ENCODE results near the gene TTC8. TPM values are rescaled to one million over a fixed set of nuclear protein-coding genes. Genes with fewer than 3 reads are reported as not detected.

The TTC8 gene
- total RNA-seq, 1 donor = 32.8 TPM

DNA sequence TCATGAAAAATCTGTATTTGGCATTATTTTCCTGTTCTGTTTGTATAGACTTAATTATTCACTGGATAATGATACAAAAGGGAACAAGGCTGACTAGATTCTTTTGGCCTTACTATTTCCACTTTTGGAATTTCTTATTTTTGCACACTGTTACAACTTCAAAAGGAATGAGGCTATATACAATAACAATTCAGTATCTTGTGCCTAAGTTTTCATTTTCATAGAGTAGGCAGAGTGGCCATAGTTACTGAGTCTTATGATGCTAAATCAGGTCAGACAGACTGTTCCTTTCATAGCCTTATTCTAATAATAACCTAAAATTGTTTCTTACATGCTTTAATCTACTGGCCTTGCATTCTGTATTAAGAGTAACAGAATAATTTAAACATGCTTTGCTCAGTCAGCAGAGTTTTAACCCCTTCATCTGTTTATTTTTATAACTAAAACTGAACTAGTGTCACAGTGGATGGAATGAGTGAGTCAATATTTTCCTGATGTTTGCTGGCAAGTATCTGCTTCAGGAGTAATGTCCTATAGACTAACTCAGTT is 10.5 kb downstream of the TTC8 start:
- H3K4me3 ChIP-seq (ENCODE audit: low read depth, low read length) = no peak overlapping the region

DNA sequence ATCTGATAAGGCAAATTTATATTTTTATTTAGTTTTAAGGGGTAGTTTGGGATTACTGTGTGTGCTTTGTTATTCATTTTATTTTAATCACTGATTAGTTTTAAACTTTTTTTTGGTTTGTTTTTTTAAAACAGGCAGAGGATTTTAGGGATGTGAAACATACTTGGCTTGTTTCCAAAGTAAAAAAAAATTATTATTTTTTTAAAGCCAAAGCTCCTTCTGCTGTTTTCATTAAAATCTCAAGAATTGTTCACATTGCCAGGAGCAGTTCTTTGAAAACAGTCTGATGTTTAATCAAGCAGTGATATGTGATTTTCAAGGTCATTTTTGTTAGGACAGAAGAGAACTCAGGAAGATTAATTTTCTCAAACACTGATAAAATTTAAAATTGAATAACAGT is 11.2 kb downstream of the TTC8 start:
- no peak overlapping the region for H3K4me3 ChIP-seq (ENCODE audit: low read depth, low read length)
- TF ChIP-seq, protein P1, sequence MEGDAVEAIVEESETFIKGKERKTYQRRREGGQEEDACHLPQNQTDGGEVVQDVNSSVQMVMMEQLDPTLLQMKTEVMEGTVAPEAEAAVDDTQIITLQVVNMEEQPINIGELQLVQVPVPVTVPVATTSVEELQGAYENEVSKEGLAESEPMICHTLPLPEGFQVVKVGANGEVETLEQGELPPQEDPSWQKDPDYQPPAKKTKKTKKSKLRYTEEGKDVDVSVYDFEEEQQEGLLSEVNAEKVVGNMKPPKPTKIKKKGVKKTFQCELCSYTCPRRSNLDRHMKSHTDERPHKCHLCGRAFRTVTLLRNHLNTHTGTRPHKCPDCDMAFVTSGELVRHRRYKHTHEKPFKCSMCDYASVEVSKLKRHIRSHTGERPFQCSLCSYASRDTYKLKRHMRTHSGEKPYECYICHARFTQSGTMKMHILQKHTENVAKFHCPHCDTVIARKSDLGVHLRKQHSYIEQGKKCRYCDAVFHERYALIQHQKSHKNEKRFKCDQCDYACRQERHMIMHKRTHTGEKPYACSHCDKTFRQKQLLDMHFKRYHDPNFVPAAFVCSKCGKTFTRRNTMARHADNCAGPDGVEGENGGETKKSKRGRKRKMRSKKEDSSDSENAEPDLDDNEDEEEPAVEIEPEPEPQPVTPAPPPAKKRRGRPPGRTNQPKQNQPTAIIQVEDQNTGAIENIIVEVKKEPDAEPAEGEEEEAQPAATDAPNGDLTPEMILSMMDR (IDR thresholded peaks at IDR 0.05; ENCODE audit: insufficient read depth, low read length) = no peak
- DNase-seq (ENCODE audit: low read depth) = peak; percentile 41

More for the DNA sequence above, 10.5 kb downstream of the TTC8 start:
- DNase-seq (ENCODE audit: low read depth) = peak; percentile 55
- TF ChIP-seq, protein P1 (IDR thresholded peaks at IDR 0.05; ENCODE audit: insufficient read depth, low read length) = no peak

DNA sequence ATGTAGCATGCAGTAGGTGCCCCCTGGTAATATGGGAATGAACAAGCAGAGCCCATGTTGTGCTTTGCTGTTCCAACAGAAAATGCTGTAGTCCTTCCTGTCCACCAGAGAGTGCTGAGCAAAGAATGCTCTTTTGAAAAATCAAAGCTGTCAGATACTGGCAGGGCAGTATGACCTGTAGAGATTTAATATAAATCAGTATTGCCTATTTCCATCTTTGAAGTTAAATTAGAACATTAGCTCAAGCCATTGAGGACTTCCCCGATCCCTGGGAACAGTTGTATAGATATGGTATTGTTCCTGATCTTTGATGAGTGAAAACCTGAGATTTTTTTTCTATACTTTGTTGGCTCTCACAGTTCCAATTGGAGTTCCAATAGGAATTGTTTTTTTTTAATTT is 13.0 kb downstream of the TTC8 start:
- H3K4me3 ChIP-seq (ENCODE audit: low read depth, low read length) = no peak overlapping the region
- no peak for DNase-seq (ENCODE audit: low read depth)
- TF ChIP-seq, protein P1 (IDR thresholded peaks at IDR 0.05; ENCODE audit: insufficient read depth, low read length) = no peak

DNA sequence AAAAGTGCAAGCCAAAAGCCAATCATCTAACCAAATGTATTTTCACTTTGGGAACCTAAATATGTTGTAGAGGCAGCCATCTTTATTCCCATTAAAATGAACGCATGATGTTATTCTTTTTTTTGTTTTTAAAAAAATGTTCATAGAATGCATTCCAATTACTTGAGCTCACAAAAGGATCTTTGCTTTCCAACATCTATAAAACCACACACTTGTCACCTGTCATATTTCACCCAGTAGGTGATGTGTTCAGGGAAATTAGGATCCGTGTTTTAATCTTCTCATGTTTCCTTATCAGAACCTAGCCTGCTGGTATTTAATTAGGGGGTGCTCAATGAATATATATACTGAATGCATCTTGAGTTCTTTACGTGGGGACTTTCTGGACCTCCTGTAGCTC is 13.6 kb downstream of the TTC8 start:
- no peak overlapping the region for H3K4me3 ChIP-seq (ENCODE audit: low read depth, low read length)
- TF ChIP-seq, protein P1 (IDR thresholded peaks at IDR 0.05; ENCODE audit: insufficient read depth, low read length) = no peak
- no peak for DNase-seq (ENCODE audit: low read depth)

DNA sequence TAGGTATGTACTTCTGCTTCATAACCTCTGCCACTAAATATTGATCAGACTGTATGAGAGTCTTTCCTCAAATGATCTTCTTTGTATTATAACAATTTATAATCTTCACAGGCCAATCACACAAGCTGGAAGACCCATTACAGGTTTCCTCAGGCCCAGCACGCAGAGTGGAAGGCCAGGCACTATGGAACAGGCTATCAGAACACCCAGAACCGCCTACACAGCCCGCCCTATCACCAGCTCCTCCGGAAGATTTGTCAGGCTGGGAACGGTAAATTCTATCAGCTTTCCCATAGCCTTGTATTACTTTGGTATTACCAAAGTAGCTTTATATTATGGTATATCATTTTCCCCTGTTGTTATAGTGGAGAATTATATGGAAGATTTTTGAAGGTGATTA is 16.5 kb downstream of the TTC8 start:
- TF ChIP-seq, protein P1 (IDR thresholded peaks at IDR 0.05; ENCODE audit: insufficient read depth, low read length) = no peak
- DNase-seq (ENCODE audit: low read depth) = no peak
- no peak overlapping the region for H3K4me3 ChIP-seq (ENCODE audit: low read depth, low read length)

DNA sequence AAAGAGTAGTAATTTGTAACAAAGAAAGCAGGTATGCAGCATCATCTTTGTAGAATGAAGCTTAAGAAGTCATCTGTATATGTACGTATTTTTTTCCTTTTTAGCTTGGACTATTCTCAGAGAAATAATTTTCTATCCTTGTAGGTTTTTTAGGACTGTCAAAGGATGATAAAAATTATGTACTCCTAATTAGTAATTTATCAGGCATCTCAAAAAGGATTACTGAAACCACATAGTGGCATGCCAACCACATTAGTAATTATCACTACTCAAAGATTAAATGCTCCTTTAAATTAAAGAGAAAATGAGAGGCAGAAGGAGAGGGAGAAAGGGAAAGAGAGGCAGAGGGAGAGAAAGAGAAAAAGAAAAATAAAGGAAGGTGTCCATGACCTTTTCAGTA is 17.3 kb downstream of the TTC8 start:
- TF ChIP-seq, protein P1 (IDR thresholded peaks at IDR 0.05; ENCODE audit: insufficient read depth, low read length) = no peak
- DNase-seq (ENCODE audit: low read depth) = no peak
- no peak overlapping the region for H3K4me3 ChIP-seq (ENCODE audit: low read depth, low read length)

DNA sequence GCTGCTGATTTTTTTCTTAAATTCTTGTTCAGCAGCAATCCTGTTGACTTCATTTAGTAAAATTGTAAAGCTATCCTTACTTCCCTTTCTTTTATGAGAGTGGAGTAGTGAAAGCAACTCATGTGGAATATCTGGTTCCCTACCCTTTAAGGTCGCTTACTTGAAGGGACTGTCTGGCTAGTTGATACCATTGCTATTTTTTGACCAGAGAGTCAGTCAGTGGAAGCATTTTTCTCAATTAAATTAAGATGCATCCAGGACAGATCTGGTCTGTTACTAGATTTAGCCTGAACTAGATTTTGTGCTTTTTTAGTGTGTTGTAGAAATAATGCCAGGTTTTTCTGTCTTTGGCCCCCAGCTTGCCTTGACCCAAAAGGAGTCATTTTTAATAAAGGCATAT is 18.0 kb downstream of the TTC8 start:
- no peak for DNase-seq (ENCODE audit: low read depth)
- no peak overlapping the region for H3K4me3 ChIP-seq (ENCODE audit: low read depth, low read length)
- TF ChIP-seq, protein P1 (IDR thresholded peaks at IDR 0.05; ENCODE audit: insufficient read depth, low read length) = no peak
